Astrocyte (in vitro differentiated cells and primary cell): Measurements from ENCODE around the gene LRRC61. TPM values are rescaled to one million over a fixed set of nuclear protein-coding genes. Genes with fewer than 3 reads are reported as not detected.

Source experiments
- DNase-seq: peaks from one replicate; pipeline ENCODE4 v3.0.0-alpha.2; 2010; ENCODE audit warnings: low read depth
- FAIRE-seq: peaks from 2 replicates; lab custom pipeline; 2011; peaks lifted over from hg19 to GRCh38; lab: Jason Lieb, UNC
- H2AFZ ChIP-seq: 2 replicates; pipeline ENCODE4 v1.6.0; 2012; ENCODE audit warnings: low read depth, low read length, inconsistent platforms
- H3K27ac ChIP-seq: 2 replicates; pipeline ENCODE4 v1.5.1; 2011; ENCODE audit warnings: low read depth, low read length, inconsistent platforms
- H3K27me3 ChIP-seq: 2 replicates; pipeline ENCODE4 v1.6.0; 2011; ENCODE audit warnings: low read length, inconsistent platforms; ENCODE audit not compliant: insufficient read depth
- H3K36me3 ChIP-seq: 2 replicates; pipeline ENCODE4 v1.5.1; 2011; ENCODE audit warnings: low read length, inconsistent platforms; ENCODE audit not compliant: insufficient read depth
- H3K4me1 ChIP-seq: 2 replicates; pipeline ENCODE4 v1.5.1; 2011; ENCODE audit warnings: low read length, inconsistent platforms; ENCODE audit not compliant: insufficient read depth
- H3K4me2 ChIP-seq: 2 replicates; pipeline ENCODE4 v1.6.0; 2012; ENCODE audit warnings: low read length, inconsistent platforms
- H3K4me3 ChIP-seq: 2 replicates; pipeline ENCODE4 v1.5.1; 2011; ENCODE audit warnings: low read depth, mild to moderate bottlenecking, low read length, inconsistent platforms; ENCODE audit not compliant: insufficient read depth
- H3K79me2 ChIP-seq: 2 replicates; pipeline ENCODE4 v1.6.0; 2012; ENCODE audit warnings: mild to moderate bottlenecking, low read length, inconsistent platforms; ENCODE audit not compliant: insufficient read depth
- H3K9ac ChIP-seq: 2 replicates; pipeline ENCODE4 v1.6.0; 2012; ENCODE audit warnings: mild to moderate bottlenecking, low read length, inconsistent platforms
- H3K9me3 ChIP-seq: 2 replicates; pipeline ENCODE4 v1.5.1; 2012; ENCODE audit warnings: low read depth, mild to moderate bottlenecking, low read length, inconsistent platforms; ENCODE audit not compliant: insufficient read depth
- H4K20me1 ChIP-seq: 2 replicates; pipeline ENCODE4 v1.6.0; 2012; ENCODE audit warnings: low read length, inconsistent platforms; ENCODE audit not compliant: insufficient read depth
- H3K27ac Mint-ChIP-seq: one replicate; pipeline ENCODE4 v1.8.0; 2021; ENCODE audit warnings: mild to moderate bottlenecking, mixed read lengths; ENCODE audit not compliant: unreplicated experiment
- H3K27me3 Mint-ChIP-seq: one replicate; pipeline ENCODE4 v1.8.0; 2021; ENCODE audit warnings: low read depth, mixed read lengths; ENCODE audit not compliant: unreplicated experiment
- H3K36me3 Mint-ChIP-seq: one replicate; pipeline ENCODE4 v1.8.0; 2021; ENCODE audit warnings: low read depth, mixed read lengths; ENCODE audit not compliant: unreplicated experiment
- H3K4me1 Mint-ChIP-seq: one replicate; pipeline ENCODE4 v1.8.0; 2021; ENCODE audit warnings: low read depth, mixed read lengths; ENCODE audit not compliant: unreplicated experiment
- H3K4me3 Mint-ChIP-seq: one replicate; pipeline ENCODE4 v1.8.0; 2021; ENCODE audit warnings: mild to moderate bottlenecking, moderate library complexity, mixed read lengths; ENCODE audit not compliant: unreplicated experiment
- H3K9me3 Mint-ChIP-seq: one replicate; pipeline ENCODE4 v1.8.0; 2021; ENCODE audit warnings: mild to moderate bottlenecking, mixed read lengths; ENCODE audit not compliant: unreplicated experiment
- EZH2 ChIP-seq: IDR thresholded peaks from 2 replicates; pipeline ENCODE4 v1.6.1; 2012; ENCODE audit warnings: mild to moderate bottlenecking, low read length, inconsistent platforms; ENCODE audit not compliant: insufficient read depth
- total RNA-seq: library from RNA; stranded (reverse); gene quantifications from 2 replicates; pipeline ENCODE4 v1.2.1, GENCODE V29; 2021
- TF ChIP-seq, protein P1 (sequence below): IDR thresholded peaks from 2 replicates; pipeline ENCODE4 v1.5.1; 2011; ENCODE audit warnings: low read depth, mild to moderate bottlenecking, inconsistent platforms, low read length, moderate library complexity; ENCODE audit not compliant: insufficient read depth

LRRC61 gene
- total RNA-seq, 1 donor from 2014 or later, result 0.45 TPM

DNA sequence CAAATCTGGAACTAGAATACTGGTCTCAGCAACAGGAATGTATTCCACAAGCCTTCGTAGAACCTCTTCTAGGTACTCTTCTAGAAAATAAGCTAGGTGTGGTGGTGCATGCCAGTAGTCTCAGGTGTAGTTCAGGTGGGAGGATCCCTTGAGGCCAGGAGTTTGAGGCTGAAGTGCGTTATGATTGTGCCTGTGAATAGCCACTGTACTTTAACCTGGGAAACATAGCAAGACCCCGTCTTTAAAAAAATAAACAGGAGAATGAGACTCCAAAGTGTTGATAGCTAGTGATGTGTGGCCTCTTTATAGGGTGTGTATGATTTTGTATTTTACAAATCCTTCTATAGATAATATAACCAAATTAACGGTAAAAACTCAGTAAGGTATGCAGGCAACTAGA, 54.5 kb downstream of the LRRC61 start:
- Histone ChIP-seq H3K4me3 (no peak overlapping the region), H3K79me2 (peaks cover 46% of the 10 kb centered on the region), H3K27me3 (no peaks in the 10 kb centered on the region), H3K4me1 (peaks cover 12% of the 10 kb centered on the region), H3K36me3 (peaks cover 6% of the 10 kb centered on the region), H3K4me2 (no peak overlapping the region), H2AFZ (no peak overlapping the region), H3K9me3 (no peaks in the 10 kb centered on the region), H3K9ac (no peak overlapping the region), H3K27ac (no peak overlapping the region), H4K20me1 (peaks cover 29% of the 10 kb centered on the region)
- peaks cover 26% of the 10 kb centered on the region for H3K4me1 Mint-ChIP-seq
- FAIRE-seq (no peak), DNase-seq (no peak)
- no peaks in the 10 kb centered on the region for H3K27me3 Mint-ChIP-seq
- no peak for TF ChIP-seq EZH2
- TF ChIP-seq, protein P1, sequence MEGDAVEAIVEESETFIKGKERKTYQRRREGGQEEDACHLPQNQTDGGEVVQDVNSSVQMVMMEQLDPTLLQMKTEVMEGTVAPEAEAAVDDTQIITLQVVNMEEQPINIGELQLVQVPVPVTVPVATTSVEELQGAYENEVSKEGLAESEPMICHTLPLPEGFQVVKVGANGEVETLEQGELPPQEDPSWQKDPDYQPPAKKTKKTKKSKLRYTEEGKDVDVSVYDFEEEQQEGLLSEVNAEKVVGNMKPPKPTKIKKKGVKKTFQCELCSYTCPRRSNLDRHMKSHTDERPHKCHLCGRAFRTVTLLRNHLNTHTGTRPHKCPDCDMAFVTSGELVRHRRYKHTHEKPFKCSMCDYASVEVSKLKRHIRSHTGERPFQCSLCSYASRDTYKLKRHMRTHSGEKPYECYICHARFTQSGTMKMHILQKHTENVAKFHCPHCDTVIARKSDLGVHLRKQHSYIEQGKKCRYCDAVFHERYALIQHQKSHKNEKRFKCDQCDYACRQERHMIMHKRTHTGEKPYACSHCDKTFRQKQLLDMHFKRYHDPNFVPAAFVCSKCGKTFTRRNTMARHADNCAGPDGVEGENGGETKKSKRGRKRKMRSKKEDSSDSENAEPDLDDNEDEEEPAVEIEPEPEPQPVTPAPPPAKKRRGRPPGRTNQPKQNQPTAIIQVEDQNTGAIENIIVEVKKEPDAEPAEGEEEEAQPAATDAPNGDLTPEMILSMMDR, result no peak
- no peak overlapping the region for H3K4me3 Mint-ChIP-seq
- peaks cover 9% of the 10 kb centered on the region for H3K36me3 Mint-ChIP-seq
- peak overlapping the region; percentile 47 for H3K27ac Mint-ChIP-seq
- no peaks in the 10 kb centered on the region for H3K9me3 Mint-ChIP-seq

DNA sequence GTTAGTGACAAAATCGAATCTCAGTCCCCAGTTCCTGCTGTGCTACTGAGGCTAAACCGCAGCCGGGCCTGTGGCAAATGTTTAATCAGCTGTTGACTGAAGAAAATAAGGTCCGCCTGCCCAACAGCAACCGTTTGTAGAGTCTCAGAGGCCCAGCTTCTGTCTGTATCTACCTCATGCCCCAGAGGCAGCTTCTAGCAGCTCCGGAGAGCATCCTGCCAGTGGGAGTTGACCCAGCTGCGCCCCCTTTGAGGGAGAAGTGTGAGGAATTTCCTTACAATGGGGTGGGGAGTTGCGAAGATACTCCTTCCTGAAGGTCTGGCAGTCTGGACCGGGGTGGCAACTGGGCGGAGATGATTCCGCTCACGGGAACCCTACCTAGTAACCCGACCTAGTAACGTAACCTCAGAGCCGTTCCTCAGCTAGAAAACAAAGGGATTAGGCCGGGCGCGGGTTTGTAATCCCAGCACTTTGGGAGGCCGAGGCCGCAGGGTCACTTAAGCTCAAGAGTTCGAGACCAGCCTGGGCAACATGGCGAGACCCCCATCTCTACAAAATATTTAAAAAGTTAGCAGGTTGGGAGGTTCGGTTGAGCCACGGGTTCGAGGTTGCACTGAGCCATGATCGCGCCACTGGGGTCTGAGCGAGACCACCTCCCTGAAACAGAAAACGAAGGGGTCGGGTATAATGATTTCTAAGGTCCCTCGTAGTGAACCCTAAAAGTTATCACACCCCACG, 55.1 kb downstream of the LRRC61 start:
- peak overlapping the region; percentile 81 for H3K4me3 Mint-ChIP-seq
- peaks cover 33% of the 10 kb centered on the region for H3K4me1 Mint-ChIP-seq

More for the DNA sequence above, 55.1 kb downstream of the LRRC61 start:
- no peaks in the 10 kb centered on the region for H3K27me3 ChIP-seq
- H4K20me1 ChIP-seq, result peaks cover 32% of the 10 kb centered on the region
- H3K9ac ChIP-seq, result peak overlapping the region; percentile 84
- H3K4me2 ChIP-seq, result peak overlapping the region; percentile 90
- Mint-ChIP-seq H3K27ac (peak overlapping the region; percentile 80), H3K36me3 (peaks cover 7% of the 10 kb centered on the region), H3K27me3 (no peaks in the 10 kb centered on the region), H3K9me3 (no peaks in the 10 kb centered on the region)
- peak overlapping the region; percentile 58 for H3K27ac ChIP-seq
- FAIRE-seq (no peak), DNase-seq (peak; percentile 73)
- H3K4me3 ChIP-seq, result peak overlapping the region; percentile 76
- H3K79me2 ChIP-seq, result peaks cover 45% of the 10 kb centered on the region
- H3K36me3 ChIP-seq, result peaks cover 6% of the 10 kb centered on the region
- H3K9me3 ChIP-seq, result no peaks in the 10 kb centered on the region
- H2AFZ ChIP-seq, result peak overlapping the region; percentile 84
- TF ChIP-seq EZH2, result no peak
- TF ChIP-seq, protein P1, result no peak
- peaks cover 12% of the 10 kb centered on the region for H3K4me1 ChIP-seq
